HCT116 (cell line): ENCODE data around the gene IL36B. TPM values are rescaled to one million over a fixed set of nuclear protein-coding genes. Genes with fewer than 3 reads are reported as not detected.

Experiments
- ATAC-seq: fragments of 200-7000 bp; cut with Tn5 transposase; 2 replicates; pipeline ENCODE4 v1.9.1; 2020; ENCODE audit warnings: mild to moderate bottlenecking, moderate library complexity
- BruUV-seq: library from RNA; stranded (reverse); fragments of 400-500 nt; replicated peaks from 2 replicates; lab custom pipeline; 2021; lab: Mats Ljungman, UMichigan
- CTCF ChIA-PET: fragments of 300-600 bp; sonication (Branson Sonifier 250); formaldehyde crosslinking; loops from one replicate; lab custom pipeline; 2021; ENCODE audit warnings: antibody characterized with exemption; lab: Charles Lee
- POLR2A ChIA-PET: fragments of 300-600, 350-600 bp; sonication (Branson Sonifier 250); formaldehyde crosslinking; loops from one replicate; lab custom pipeline; 2021; ENCODE audit warnings: antibody characterized with exemption; lab: Charles Lee
- RAD21 ChIA-PET, 2 experiments: fragments of 300-600 bp; sonication (Branson Sonifier 250); formaldehyde crosslinking; loops; one replicate each; lab custom pipeline; 2023; ENCODE audit warnings: low total read pairs in 2 of 2; ENCODE audit not compliant: uncharacterized antibody in 2 of 2, unreplicated experiment in 2 of 2, low non-redundant PET in 1 of 2; lab: Charles Lee
- DNase-seq: peaks from one replicate; pipeline ENCODE4 v3.0.0-alpha.2; 2010; ENCODE audit warnings: low read depth, low spot score
- H2AFZ ChIP-seq: fragments of 200-600 bp; shearing (Covaris generic), sonication (generic); 2 replicates; pipeline ENCODE4 v1.6.1; 2017; ENCODE audit warnings: low read depth, mixed run types, mixed read lengths, antibody characterized with exemption, low read length; ENCODE audit not compliant: poor library complexity, severe bottlenecking
- H3K27ac ChIP-seq: 2 replicates; pipeline ENCODE4 v1.5.1; 2012; ENCODE audit warnings: low read depth, low read length
- H3K27me3 ChIP-seq: fragments of 200-600 bp; sonication (generic); 2 replicates; pipeline ENCODE4 v1.6.1; 2016; ENCODE audit warnings: mixed run types, low read length, mixed read lengths; ENCODE audit not compliant: insufficient read depth
- H3K36me3 ChIP-seq, 2 experiments: fragments of 200-500 bp in 1 of 2; fragments of 200-600 bp in 1 of 2; sonication (Bioruptor generic) in 1 of 2; sonication (generic) in 1 of 2; 2 replicates each; pipeline versions ENCODE4 v1.5.1 to v1.6.1; 2014 to 2016; ENCODE audit warnings: low read length in 2 of 2, inconsistent platforms in 1 of 2, mixed read lengths in 1 of 2, mixed run types in 1 of 2; ENCODE audit not compliant: insufficient read depth in 2 of 2, control insufficient read depth in 1 of 2
- H3K4me1 ChIP-seq, 2 experiments: fragments of 200-600 bp in 1 of 2; sonication (generic) in 1 of 2; 2 replicates each; pipeline versions ENCODE4 v1.5.1 to v1.6.1; 2012 to 2017; ENCODE audit warnings: low read length in 2 of 2, inconsistent platforms in 1 of 2, mild to moderate bottlenecking in 1 of 2, mixed read lengths in 1 of 2, mixed run types in 1 of 2, moderate library complexity in 1 of 2; ENCODE audit not compliant: insufficient read depth in 2 of 2, control insufficient read depth in 1 of 2
- H3K4me2 ChIP-seq: fragments of 200-600 bp; sonication (generic); 2 replicates; pipeline ENCODE4 v1.6.1; 2017; ENCODE audit warnings: mixed run types, low read length, mixed read lengths
- H3K4me3 ChIP-seq, 2 experiments: fragments of 200-600 bp in 1 of 2; sonication (generic) in 1 of 2; replicated peaks in 1 of 2; 2 replicates each; pipeline ENCODE4 v1.5.1; 2011 to 2016; ENCODE audit warnings: low read length in 2 of 2, control low read depth in 1 of 2, low read depth in 1 of 2, mild to moderate bottlenecking in 1 of 2, mixed read lengths in 1 of 2, mixed run types in 1 of 2
- H3K79me2 ChIP-seq: fragments of 200-600 bp; sonication (generic); 2 replicates; pipeline ENCODE4 v1.6.1; 2017; ENCODE audit warnings: mild to moderate bottlenecking, mixed run types, low read length, moderate library complexity, mixed read lengths; ENCODE audit not compliant: insufficient read depth
- H3K9ac ChIP-seq: fragments of 200-600 bp; sonication (generic); 2 replicates; pipeline ENCODE4 v1.6.1; 2016; ENCODE audit warnings: low read length, mixed read lengths
- H3K9me2 ChIP-seq: fragments of 200-600 bp; sonication (generic), shearing (Covaris generic); 2 replicates; pipeline ENCODE4 v1.6.1; 2017; ENCODE audit warnings: mixed run types, mild to moderate bottlenecking, moderate library complexity; ENCODE audit not compliant: insufficient read depth
- H3K9me3 ChIP-seq, 2 experiments: fragments of 200-500 bp in 1 of 2; fragments of 200-600 bp in 1 of 2; sonication (Bioruptor generic) in 1 of 2; sonication (generic) in 1 of 2; 2 replicates each; pipeline ENCODE4 v1.6.1; 2014 to 2017; ENCODE audit warnings: low read length in 2 of 2, mixed read lengths in 2 of 2, inconsistent platforms in 1 of 2, low read depth in 1 of 2, mild to moderate bottlenecking in 1 of 2, mixed run types in 1 of 2, moderate library complexity in 1 of 2; ENCODE audit not compliant: control insufficient read depth in 1 of 2, insufficient read depth in 1 of 2
- H4K20me1 ChIP-seq: fragments of 200-600 bp; sonication (generic), shearing (Covaris generic); 2 replicates; pipeline ENCODE4 v1.6.1; 2017; ENCODE audit warnings: mixed run types, mild to moderate bottlenecking, moderate library complexity; ENCODE audit not compliant: insufficient read depth
- CBX3 ChIP-seq: IDR thresholded peaks from 2 replicates; pipeline ENCODE4 v1.6.1; 2012; ENCODE audit warnings: low read depth
- CEBPB ChIP-seq: IDR thresholded peaks from 2 replicates; pipeline ENCODE4 v1.6.1; 2012; ENCODE audit warnings: low read depth
- CTCF ChIP-seq, 3 experiments: fragments of 200-600 bp in 1 of 3; sonication (generic) in 1 of 3; IDR thresholded peaks in 2 of 3; conservative IDR thresholded peaks in 1 of 3; 2 replicates each; pipeline ENCODE4 v1.5.1; 2012 to 2017; ENCODE audit warnings: low read depth in 2 of 3, low read length in 2 of 3, antibody characterized with exemption in 1 of 3, borderline replicate concordance in 1 of 3, control low read depth in 1 of 3, mild to moderate bottlenecking in 1 of 3, mixed read lengths in 1 of 3, mixed run types in 1 of 3, moderate library complexity in 1 of 3; ENCODE audit not compliant: insufficient read depth in 1 of 3
- EGR1 ChIP-seq: IDR thresholded peaks from 2 replicates; pipeline ENCODE4 v1.6.1; 2012; ENCODE audit warnings: low read depth
- EZH2 ChIP-seq: fragments of 200-600 bp; sonication (generic); IDR thresholded peaks from 2 replicates; pipeline ENCODE4 v1.6.1; 2017; ENCODE audit warnings: antibody characterized with exemption, mixed run types
- EZH2phosphoT487 ChIP-seq: fragments of 200-600 bp; IDR thresholded peaks from 2 replicates; pipeline ENCODE4 v1.6.1; 2018; ENCODE audit warnings: antibody characterized with exemption, borderline replicate concordance
- FOSL1 ChIP-seq: IDR thresholded peaks from 2 replicates; pipeline ENCODE4 v1.6.1; 2012; ENCODE audit warnings: low read depth
- JUND ChIP-seq: IDR thresholded peaks from 2 replicates; pipeline ENCODE4 v1.6.1; 2012
- POLR2AphosphoS5 ChIP-seq: IDR thresholded peaks from 2 replicates; pipeline ENCODE4 v1.6.1; 2011; ENCODE audit warnings: mild to moderate bottlenecking, low read depth, low read length, moderate library complexity
- RAD21 ChIP-seq: IDR thresholded peaks from 2 replicates; pipeline ENCODE4 v1.6.1; 2012; ENCODE audit warnings: low read depth, mild to moderate bottlenecking
- SP1 ChIP-seq: IDR thresholded peaks from 2 replicates; pipeline ENCODE4 v1.6.1; 2012; ENCODE audit warnings: low read depth
- SRF ChIP-seq: IDR thresholded peaks from 2 replicates; pipeline ENCODE4 v1.6.1; 2012; ENCODE audit warnings: low read depth
- YY1 ChIP-seq: IDR thresholded peaks from 2 replicates; pipeline ENCODE4 v1.6.1; 2011; ENCODE audit warnings: low read length, low read depth, moderate library complexity, mild to moderate bottlenecking; ENCODE audit not compliant: insufficient replicate concordance; ENCODE audit errors: extremely low read depth
- ZBTB33 ChIP-seq: IDR thresholded peaks from 2 replicates; pipeline ENCODE4 v1.6.1; 2011; ENCODE audit warnings: mild to moderate bottlenecking, low read length, moderate library complexity; ENCODE audit not compliant: insufficient replicate concordance; ENCODE audit errors: extremely low read depth
- ZFX ChIP-seq: fragments of 450-650 bp; IDR thresholded peaks from 2 replicates; pipeline ENCODE4 v1.6.1; 2017
- intact Hi-C: fragments of 100-400 bp; cut with micrococcal nuclease; formaldehyde crosslinking; loops from 2 replicates; pipeline ENCODE4 v1.10.0; 2022
- total RNA-seq: library from RNA; stranded (reverse); gene quantifications from one replicate; pipeline ENCODE4 v1.2.1, GENCODE V29; 2021; ENCODE audit not compliant: unreplicated experiment
- TF ChIP-seq, protein P1 (sequence below): IDR thresholded peaks from 2 replicates; pipeline ENCODE4 v1.6.1; 2012

IL36B gene
- total RNA-seq, 1 experiment from 2014 or later: not detected

DNA sequence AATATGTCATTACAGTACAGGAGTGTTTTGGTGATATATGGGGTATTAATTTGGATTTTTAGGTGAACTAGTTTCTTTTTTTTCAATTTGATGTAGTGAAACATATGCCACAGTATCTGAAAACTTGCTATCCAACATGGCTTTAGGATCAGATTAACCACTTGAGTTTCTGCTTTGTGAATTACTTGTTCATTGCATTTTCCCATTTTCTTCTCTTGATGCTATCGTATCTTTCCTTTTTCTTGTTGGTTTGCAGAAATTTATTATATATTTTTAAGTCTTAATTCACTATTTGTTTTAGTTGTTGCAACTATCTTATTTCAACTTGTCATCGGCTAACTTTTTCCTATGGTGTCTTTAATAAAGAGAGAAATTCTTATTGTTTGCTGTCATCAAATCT, 38.6 kb downstream of the IL36B start:
- ChIA-PET RAD21 (no interaction called here), POLR2A (no interaction called here), CTCF (no interaction called here)
- Histone ChIP-seq H3K9me2 (no peaks in the 10 kb centered on the region), H4K20me1 (no peaks in the 10 kb centered on the region), H3K9ac (no peak overlapping the region), H3K4me3 (no peak overlapping the region), H3K4me2 (no peak overlapping the region), H3K27ac (no peak overlapping the region), H2AFZ (no peak overlapping the region), H3K79me2 (no peaks in the 10 kb centered on the region), H3K36me3 (no peaks in the 10 kb centered on the region), H3K4me1 (no peaks in the 10 kb centered on the region), H3K27me3 (no peaks in the 10 kb centered on the region), H3K9me3 (no peaks in the 10 kb centered on the region)
- intact Hi-C loops: no loop called here
- TF ChIP-seq CBX3 (no peak), SRF (no peak), CEBPB (no peak), ZBTB33 (no peak), YY1 (no peak), FOSL1 (no peak), RAD21 (no peak)
- no TSS peak for BruUV-seq
- DNase-seq (no peak), ATAC-seq (no peak)

DNA sequence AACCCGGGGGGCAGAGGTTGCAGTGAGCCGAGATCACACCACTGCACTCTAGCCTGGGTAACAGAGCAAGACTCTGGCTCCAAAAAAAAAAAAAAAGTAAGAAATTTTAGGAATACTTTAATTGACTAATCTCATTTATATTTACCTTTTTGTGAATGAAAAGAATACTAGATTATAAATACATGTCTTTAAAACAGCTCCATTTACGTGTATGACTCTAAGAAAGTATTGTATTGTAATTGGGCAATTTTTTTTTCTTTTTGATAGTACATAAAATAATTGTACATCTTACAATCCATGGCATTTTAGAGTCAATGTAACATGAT, 39.4 kb downstream of the IL36B start:
- CTCF ChIA-PET: no interaction called here
- POLR2A ChIA-PET: no interaction called here
- ATAC-seq: no peak
- no peaks in the 10 kb centered on the region for H3K9me3 ChIP-seq
- no peaks in the 10 kb centered on the region for H3K79me2 ChIP-seq
- no peaks in the 10 kb centered on the region for H4K20me1 ChIP-seq
- H3K27me3 ChIP-seq: no peaks in the 10 kb centered on the region
- no peak overlapping the region for H3K4me2 ChIP-seq
- no peak overlapping the region for H2AFZ ChIP-seq
- intact Hi-C loops: no loop called here
- H3K9me2 ChIP-seq: no peaks in the 10 kb centered on the region
- DNase-seq: no peak
- no TSS peak for BruUV-seq
- H3K9ac ChIP-seq: no peak overlapping the region
- H3K4me3 ChIP-seq: no peak overlapping the region
- H3K36me3 ChIP-seq: no peaks in the 10 kb centered on the region
- H3K27ac ChIP-seq: no peak overlapping the region
- H3K4me1 ChIP-seq: no peaks in the 10 kb centered on the region
- RAD21 ChIA-PET: no interaction called here
- TF ChIP-seq JUND (no peak), SP1 (no peak), EZH2 (no peak), CTCF (IDR thresholded peaks at IDR 0.05 in 2 of 3, conservative IDR thresholded peaks at IDR 0.05 in 1 of 3; ENCODE audit: borderline replicate concordance in 1 of 3, insufficient read depth in 1 of 3, low read depth in 2 of 3, low read length in 2 of 3) (no peak), EZH2phosphoT487 (no peak), YY1 (no peak), POLR2AphosphoS5 (no peak), EGR1 (no peak), FOSL1 (no peak), CEBPB (no peak), ZBTB33 (no peak), ZFX (no peak)
- TF ChIP-seq, protein P1, sequence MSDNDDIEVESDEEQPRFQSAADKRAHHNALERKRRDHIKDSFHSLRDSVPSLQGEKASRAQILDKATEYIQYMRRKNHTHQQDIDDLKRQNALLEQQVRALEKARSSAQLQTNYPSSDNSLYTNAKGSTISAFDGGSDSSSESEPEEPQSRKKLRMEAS: no peak
